Occipital lobe (tissue), 2 donors: Measurements from ENCODE around the gene RIMOC1. TPM values are rescaled to one million over a fixed set of nuclear protein-coding genes. Genes with fewer than 3 reads are reported as not detected.

Experiments used
- DNase-seq: peaks from one replicate; lab custom pipeline; 2025; lab: John Stamatoyannopoulos, UW
- total RNA-seq: library from RNA; depleted of rRNA; stranded (reverse); fragments of >200 nt; gene quantifications from one replicate; pipeline ENCODE4 v1.2.3, GENCODE V29; 2014

The RIMOC1 gene, protein sequence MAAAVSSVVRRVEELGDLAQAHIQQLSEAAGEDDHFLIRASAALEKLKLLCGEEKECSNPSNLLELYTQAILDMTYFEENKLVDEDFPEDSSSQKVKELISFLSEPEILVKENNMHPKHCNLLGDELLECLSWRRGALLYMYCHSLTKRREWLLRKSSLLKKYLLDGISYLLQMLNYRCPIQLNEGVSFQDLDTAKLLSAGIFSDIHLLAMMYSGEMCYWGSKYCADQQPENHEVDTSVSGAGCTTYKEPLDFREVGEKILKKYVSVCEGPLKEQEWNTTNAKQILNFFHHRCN
- 25.0 TPM for total RNA-seq

- peak; percentile 99 for DNase-seq
These were observed at the start of gene RIMOC1 for GRCh38 chr5:41903892-41904799. RIMOC1 (plus strand) TSS chr5:41904344; CDS start chr5:41904368, 24 bp downstream.

- DNase-seq = peak; percentile 24
These were observed 47.3 kb upstream of the RIMOC1 start for GRCh38 chr5:41856644-41857491.

DNA sequence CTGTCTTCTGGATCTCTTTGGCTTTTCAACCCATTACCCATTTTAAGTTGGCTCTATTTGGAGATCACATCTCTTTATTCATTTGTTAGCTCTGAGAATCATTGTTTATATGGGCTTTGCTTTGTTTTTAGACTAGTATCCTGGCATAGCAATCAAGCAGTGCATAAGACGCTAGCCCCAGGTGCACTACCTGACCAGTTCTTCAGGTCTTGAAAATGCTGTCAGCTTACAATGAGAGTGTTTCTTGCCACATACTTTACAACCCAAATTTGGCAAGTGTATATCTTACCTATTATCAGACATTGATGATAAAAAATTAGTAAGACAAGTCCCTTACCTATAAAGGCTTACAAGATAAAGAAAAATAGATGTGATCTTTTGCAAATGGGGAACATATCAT is 46.2 kb upstream of the RIMOC1 start:
- DNase-seq = no peak

DNA sequence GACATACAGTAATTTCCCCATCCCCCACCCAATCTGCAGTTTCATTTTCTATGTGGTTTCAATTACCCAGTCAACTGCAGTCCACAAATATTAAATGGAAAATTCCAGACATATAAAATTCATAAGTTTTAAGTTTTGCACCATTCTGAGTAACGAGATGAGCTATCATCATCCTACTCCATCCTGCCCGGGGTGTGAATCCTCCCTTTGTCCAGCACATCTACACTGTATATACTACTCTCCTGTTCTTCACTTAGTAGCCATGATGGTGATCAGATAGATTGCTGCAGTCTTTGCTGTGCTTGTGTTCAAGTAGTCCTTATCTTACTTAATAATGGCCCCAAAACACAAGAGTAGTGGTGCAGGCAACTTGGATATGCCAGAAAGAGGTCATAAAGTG is 45.3 kb upstream of the RIMOC1 start:
- DNase-seq = no peak

GRCh38 chr5:41863871-41864486 is 40.2 kb upstream of the RIMOC1 start:
- DNase-seq = no peak

- peak; percentile 14 for DNase-seq
These were observed 34.9 kb upstream of the RIMOC1 start for GRCh38 chr5:41869151-41869723.

DNA sequence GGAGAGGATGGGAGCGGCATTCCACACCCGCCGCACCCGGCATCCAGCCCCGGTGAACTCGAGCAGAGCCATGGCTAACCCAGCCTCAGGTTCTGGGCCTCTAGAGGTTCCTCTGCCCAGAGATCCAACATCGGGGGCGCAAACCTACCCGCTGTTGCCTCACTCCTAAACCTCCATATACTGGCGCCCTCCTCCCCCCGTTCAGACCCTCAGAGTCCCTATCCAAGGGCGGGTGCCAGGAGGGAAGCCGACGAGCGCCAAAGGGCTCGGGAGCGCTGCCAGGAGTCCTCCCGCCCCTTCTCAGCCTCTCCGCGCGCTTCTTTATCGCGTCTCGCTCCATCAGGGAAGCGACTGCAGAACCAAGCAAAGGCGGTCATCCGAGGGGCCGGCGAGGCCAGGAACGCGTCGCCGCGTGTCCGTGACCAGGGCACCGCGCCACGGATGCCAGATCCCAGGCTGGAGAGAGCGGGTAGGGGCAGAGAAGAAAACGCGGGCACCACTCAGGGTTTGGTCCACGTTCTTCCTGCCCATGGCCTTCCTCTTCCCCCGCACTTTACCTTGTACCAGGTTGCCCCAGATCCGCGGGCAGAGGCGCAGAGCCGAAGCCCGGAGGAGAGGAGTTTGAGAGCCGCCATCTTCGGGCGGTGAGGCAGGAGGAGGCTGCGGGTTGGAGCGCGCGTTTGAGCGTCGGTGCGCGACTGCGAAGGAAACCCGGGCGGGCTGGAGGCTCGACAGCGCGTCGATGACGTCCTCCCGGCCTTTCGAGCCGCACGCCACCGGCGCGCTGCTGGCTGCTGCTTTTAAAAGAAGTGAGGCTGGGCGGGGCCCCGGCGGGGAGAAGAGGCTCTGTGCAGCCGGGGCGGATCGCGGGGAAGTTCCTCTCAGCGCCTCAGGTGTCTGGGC is 34.2 kb upstream of the RIMOC1 start, which contains the start of gene OXCT1:
Gene OXCT1 (minus strand): TSS at position 702 of the 903 bp plus-strand sequence. CDS start 67 bp downstream, at position 635.
- DNase-seq = peak; percentile 64

GRCh38 chr5:41870627-41871048 is 33.5 kb upstream of the RIMOC1 start:
- no peak for DNase-seq

- no peak for DNase-seq
These were observed 32.3 kb upstream of the RIMOC1 start for GRCh38 chr5:41871852-41872251.

DNA sequence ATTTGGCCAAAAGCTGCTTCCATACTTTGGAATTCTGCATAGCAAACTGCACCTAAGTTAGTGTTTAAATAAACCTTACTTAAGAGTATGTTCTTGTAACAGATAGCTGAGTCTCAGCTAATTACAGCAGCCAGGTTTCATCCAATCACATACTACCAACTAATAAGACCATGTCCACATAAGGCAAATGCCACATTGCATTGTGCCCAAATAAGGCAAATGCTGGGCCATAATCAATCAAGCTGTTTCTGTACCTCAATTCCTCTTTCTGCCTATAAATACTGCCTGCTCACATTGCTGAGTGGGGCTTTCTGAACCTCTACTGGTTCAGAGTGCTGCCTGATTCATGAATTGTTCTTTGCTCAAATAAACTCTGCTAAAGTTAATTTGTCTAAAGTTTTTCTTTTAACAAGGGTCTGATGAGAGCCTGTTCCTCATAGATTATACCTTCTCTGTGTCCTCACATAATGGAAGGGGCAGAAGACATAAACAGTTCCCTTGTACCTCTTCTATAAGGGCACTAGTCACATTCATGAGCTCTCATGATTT is 29.6 kb upstream of the RIMOC1 start:
- DNase-seq = no peak

DNA sequence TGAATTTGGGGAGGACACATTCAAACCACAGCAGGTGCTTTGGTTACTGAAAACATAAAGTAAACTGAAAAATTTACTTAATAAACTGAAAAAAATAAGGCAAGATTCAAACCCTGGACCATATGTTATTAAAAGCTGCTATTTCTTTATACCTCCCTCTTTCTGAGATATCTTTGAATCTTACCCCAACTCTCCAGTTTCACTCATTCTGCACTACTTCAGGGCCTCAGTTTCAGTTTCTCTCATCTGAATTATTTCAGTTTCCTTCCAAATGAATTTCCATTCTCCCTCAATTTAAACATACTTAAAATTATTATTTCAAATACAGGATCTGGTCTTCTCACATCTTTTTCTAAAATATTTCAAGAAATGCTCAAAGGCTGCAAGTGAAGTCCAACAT is 29.0 kb upstream of the RIMOC1 start:
- DNase-seq = no peak

- DNase-seq = no peak
These were observed 27.5 kb upstream of the RIMOC1 start for GRCh38 chr5:41876678-41877077.

DNA sequence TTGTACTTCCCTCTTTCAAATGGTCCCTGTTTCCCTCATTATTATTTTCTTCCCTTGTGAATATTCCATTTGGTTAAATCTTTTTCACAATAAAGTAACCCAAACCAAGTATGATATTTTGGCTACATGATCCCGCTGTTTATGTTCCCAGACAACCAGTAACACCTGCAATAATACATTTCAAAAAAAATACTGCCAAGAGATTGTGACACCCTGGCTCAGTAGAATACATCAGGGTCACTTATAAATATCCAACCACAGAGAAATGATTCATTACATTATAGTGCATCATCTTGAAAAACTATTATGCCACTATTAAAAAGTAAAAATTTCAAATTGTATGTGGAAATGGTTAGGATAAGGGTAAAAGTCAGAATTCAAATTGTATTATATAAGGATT is 26.7 kb upstream of the RIMOC1 start:
- no peak for DNase-seq

DNA sequence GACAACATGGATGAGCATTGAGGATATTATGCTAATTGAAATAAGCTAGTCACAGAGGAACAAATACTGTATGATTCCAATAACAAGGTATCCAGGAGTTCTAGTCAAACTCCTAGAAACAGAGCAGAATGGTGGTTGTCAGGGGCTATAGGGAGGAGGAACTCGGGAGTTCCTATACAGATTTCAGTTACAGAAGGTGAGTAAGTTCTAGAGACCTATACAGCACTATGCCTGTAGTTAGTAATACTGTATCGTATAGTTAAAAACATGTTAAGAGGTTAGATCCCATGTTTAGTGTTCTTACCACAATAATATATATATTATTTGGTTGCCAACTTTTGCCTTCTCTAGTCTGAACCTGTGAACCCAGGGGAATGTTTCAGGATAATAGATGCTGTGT is 26.0 kb upstream of the RIMOC1 start:
- DNase-seq = no peak

DNA sequence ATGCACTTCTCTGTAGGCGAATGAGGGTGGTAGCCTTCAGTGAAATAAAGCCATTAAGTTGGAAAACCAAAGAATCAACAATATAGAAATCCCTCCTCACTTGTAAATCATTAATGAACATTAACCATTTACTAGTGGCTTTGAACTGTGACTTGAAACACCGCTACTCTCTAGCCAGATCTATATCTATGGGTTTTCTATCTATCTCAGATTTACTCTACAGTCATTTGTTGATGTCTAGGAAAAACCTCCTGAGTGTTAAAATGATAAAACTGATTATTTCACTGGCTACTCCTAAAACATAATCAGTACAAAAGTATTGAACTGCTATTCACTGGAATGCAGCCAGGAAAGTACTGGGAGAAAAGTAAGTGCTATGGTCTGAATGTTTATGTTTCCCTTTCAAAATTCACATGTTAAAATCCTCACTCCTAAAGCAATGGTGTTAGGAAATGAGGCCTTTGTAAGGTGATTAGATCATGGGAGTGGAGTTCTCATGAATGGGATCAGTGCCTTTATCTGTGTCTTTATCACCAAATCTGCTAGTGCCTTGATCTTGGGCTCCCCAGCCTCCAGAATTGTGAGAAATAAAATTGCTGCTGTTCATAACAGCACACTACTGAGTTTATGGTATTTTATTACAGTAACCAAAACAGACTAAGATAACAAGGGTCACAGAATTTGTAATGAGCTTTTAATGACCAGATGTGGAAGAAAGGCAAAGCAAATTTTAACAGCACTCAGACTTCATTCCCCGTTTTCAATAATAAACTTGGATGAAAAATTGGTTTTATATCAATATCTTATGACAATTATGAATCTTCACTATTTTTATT is 25.3 kb upstream of the RIMOC1 start:
- DNase-seq = no peak

DNA sequence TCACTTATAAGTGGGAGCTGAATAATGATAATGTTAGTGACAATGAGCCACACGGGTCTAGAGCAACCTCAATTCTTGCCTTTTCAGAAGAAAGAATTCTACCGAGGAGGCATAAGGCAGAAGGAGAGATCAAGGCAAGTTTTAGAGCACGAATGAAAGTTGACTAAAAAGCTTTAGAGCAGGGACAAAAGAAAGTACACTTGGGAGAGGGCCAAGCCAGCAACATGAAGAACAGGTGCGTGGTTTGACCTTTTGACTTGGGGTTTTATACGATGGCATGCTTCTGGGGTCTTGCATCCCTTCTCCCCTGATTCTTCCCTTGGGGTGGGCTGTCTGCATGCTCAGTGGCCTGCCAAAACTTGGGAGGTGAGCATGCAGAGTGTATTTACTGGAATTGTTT is 21.4 kb upstream of the RIMOC1 start:
- DNase-seq = no peak

GRCh38 chr5:41883243-41883642 is 20.9 kb upstream of the RIMOC1 start:
- no peak for DNase-seq

- no peak for DNase-seq
These were observed 20.2 kb upstream of the RIMOC1 start for GRCh38 chr5:41883936-41884335.

DNA sequence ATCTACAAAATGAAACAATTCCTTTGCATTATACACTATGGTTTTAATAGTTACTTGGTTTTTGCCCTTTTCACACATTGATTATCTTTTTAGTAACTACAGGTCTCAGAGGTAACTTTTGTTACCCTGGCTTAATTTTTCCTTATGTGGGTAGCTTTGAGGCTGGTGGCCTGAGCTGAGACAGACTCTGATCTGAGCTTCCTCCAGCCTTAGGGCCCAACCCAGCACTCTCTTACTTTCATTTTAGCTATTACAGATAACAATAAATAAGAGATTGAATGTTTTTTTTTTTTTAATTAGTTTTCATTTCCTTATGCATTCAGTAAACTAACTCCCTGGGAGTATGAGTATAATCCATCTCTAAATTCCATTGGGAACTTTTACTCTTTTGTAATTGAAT is 18.9 kb upstream of the RIMOC1 start:
- DNase-seq = no peak
